HEK293 (cell line): Measurements from ENCODE around the gene PLB1.

Source experiments
- CTCF ChIA-PET: fragments of 350-600 bp; formaldehyde crosslinking; extraction: SDS; loops from one replicate; lab custom pipeline; 2021; ENCODE audit warnings: antibody characterized with exemption; lab: Yijun Ruan, JAX
- POLR2A ChIA-PET: fragments of 300-600 bp; formaldehyde crosslinking; extraction: SDS; loops from one replicate; lab custom pipeline; 2020; ENCODE audit warnings: antibody characterized with exemption, inconsistent platforms; lab: Yijun Ruan, JAX
- H3K27ac ChIP-seq: fragments of 200-500 bp; sonication (Bioruptor generic); 2 replicates; pipeline ENCODE4 v1.5.1; 2014; ENCODE audit warnings: low read depth, low read length, control low read depth, inconsistent platforms; ENCODE audit errors: extremely low read depth
- H3K36me3 ChIP-seq, 2 experiments: fragments of 200-500 bp in 1 of 2; sonication (Bioruptor generic) in 1 of 2; 1 replicate in 1 of 2; 2 replicates in 1 of 2; pipeline ENCODE4 v1.5.1; 2014 to 2017; ENCODE audit warnings: inconsistent platforms in 2 of 2, low read length in 2 of 2; ENCODE audit not compliant: control insufficient read depth in 2 of 2, insufficient read depth in 1 of 2
- H3K4me1 ChIP-seq: fragments of 200-500 bp; sonication (Bioruptor generic); 2 replicates; pipeline ENCODE4 v1.5.1; 2014; ENCODE audit warnings: mild to moderate bottlenecking, low read length, inconsistent platforms; ENCODE audit not compliant: control insufficient read depth, insufficient read depth
- H3K4me3 ChIP-seq: 2 replicates; pipeline ENCODE4 v1.5.1; 2011; ENCODE audit warnings: low read depth, mild to moderate bottlenecking, control low read depth, low read length, moderate library complexity
- H3K9me3 ChIP-seq: fragments of 200-500 bp; sonication (Bioruptor generic); 2 replicates; pipeline ENCODE4 v1.5.1; 2014; ENCODE audit warnings: low read depth, low read length, inconsistent platforms; ENCODE audit not compliant: control insufficient read depth, insufficient read depth
- BCL11A ChIP-seq: fragments of 450-650 bp; formaldehyde crosslinking; IDR thresholded peaks from 2 replicates; pipeline ENCODE4 v1.5.1; 2016; ENCODE audit warnings: low read depth, missing biosample characterization, missing genetic modification characterization
- CTCF ChIP-seq: fragments of 450-650 bp; formaldehyde crosslinking; IDR thresholded peaks from 2 replicates; pipeline ENCODE4 v1.5.1; 2016; ENCODE audit warnings: missing biosample characterization, missing genetic modification characterization
- HOXD13 ChIP-seq: sonication (generic); formaldehyde crosslinking; IDR thresholded peaks from 2 replicates; pipeline ENCODE4 v1.8.0; 2022; ENCODE audit warnings: missing genetic modification reagents, borderline replicate concordance
- KLF10 ChIP-seq: fragments of 450-650 bp; IDR thresholded peaks from 2 replicates; pipeline ENCODE4 v1.5.1; 2018; ENCODE audit warnings: missing biosample characterization, mild to moderate bottlenecking, missing genetic modification characterization
- PRDM1 ChIP-seq: fragments of 450-650 bp; formaldehyde crosslinking; IDR thresholded peaks from 2 replicates; pipeline ENCODE4; 2016; ENCODE audit warnings: missing biosample characterization, missing genetic modification characterization
- PRDM10 ChIP-seq: fragments of 450-650 bp; formaldehyde crosslinking; IDR thresholded peaks from 2 replicates; pipeline ENCODE4 v1.5.1; 2016; ENCODE audit warnings: missing biosample characterization, missing genetic modification characterization
- RBAK ChIP-seq: fragments of 450-650 bp; formaldehyde crosslinking; IDR thresholded peaks from 2 replicates; pipeline ENCODE4 v1.5.1; 2016; ENCODE audit warnings: missing biosample characterization, missing genetic modification characterization
- SP3 ChIP-seq: fragments of 450-650 bp; formaldehyde crosslinking; IDR thresholded peaks from 2 replicates; pipeline ENCODE4 v1.5.1; 2016; ENCODE audit warnings: missing biosample characterization, missing genetic modification characterization
- SP7 ChIP-seq: fragments of 450-650 bp; formaldehyde crosslinking; IDR thresholded peaks from 2 replicates; pipeline ENCODE4 v1.5.1; 2016; ENCODE audit warnings: missing biosample characterization, missing genetic modification characterization
- ZBTB17 ChIP-seq: fragments of 450-650 bp; formaldehyde crosslinking; IDR thresholded peaks from 2 replicates; pipeline ENCODE4 v1.5.1; 2016; ENCODE audit warnings: missing biosample characterization, missing genetic modification characterization
- ZBTB21 ChIP-seq: fragments of 450-650 bp; formaldehyde crosslinking; IDR thresholded peaks from 2 replicates; pipeline ENCODE4 v1.5.1; 2017; ENCODE audit warnings: missing biosample characterization, missing genetic modification characterization
- ZNF132 ChIP-seq: fragments of 450-650 bp; formaldehyde crosslinking; IDR thresholded peaks from 2 replicates; pipeline ENCODE4 v1.5.1; 2017; ENCODE audit warnings: missing biosample characterization, missing genetic modification characterization, borderline replicate concordance
- ZNF155 ChIP-seq: fragments of 450-650 bp; formaldehyde crosslinking; IDR thresholded peaks from 2 replicates; pipeline ENCODE4 v1.5.1; 2016; ENCODE audit warnings: missing biosample characterization, missing genetic modification characterization
- ZNF214 ChIP-seq: fragments of 450-650 bp; formaldehyde crosslinking; IDR thresholded peaks from 2 replicates; pipeline ENCODE4 v1.5.1; 2017; ENCODE audit warnings: missing biosample characterization, mild to moderate bottlenecking, missing genetic modification characterization, borderline replicate concordance
- ZNF223 ChIP-seq: fragments of 450-650 bp; formaldehyde crosslinking; IDR thresholded peaks from 2 replicates; pipeline ENCODE4 v1.5.1; 2016; ENCODE audit warnings: missing biosample characterization, missing genetic modification characterization
- ZNF23 ChIP-seq: fragments of 450-650 bp; formaldehyde crosslinking; IDR thresholded peaks from 2 replicates; pipeline ENCODE4 v1.5.1; 2016; ENCODE audit warnings: missing biosample characterization, missing genetic modification characterization, borderline replicate concordance
- ZNF24 ChIP-seq: fragments of 450-650 bp; formaldehyde crosslinking; IDR thresholded peaks from 2 replicates; pipeline ENCODE4 v1.5.1; 2016; ENCODE audit warnings: missing biosample characterization, missing genetic modification characterization
- ZNF335 ChIP-seq: fragments of 450-650 bp; formaldehyde crosslinking; conservative IDR thresholded peaks from 2 replicates; pipeline ENCODE4 v1.5.1; 2016; ENCODE audit warnings: missing biosample characterization, missing genetic modification characterization
- ZNF362 ChIP-seq: fragments of 450-650 bp; formaldehyde crosslinking; IDR thresholded peaks from 2 replicates; pipeline ENCODE4 v1.5.1; 2016; ENCODE audit warnings: missing biosample characterization, missing genetic modification characterization
- ZNF394 ChIP-seq: fragments of 450-650 bp; formaldehyde crosslinking; IDR thresholded peaks from 2 replicates; pipeline ENCODE4 v1.5.1; 2016; ENCODE audit warnings: missing biosample characterization, missing genetic modification characterization, mild to moderate bottlenecking, moderate library complexity, borderline replicate concordance
- ZNF488 ChIP-seq: fragments of 450-650 bp; formaldehyde crosslinking; IDR thresholded peaks from 2 replicates; pipeline ENCODE4 v1.5.1; 2016; ENCODE audit warnings: missing biosample characterization, missing genetic modification characterization
- ZNF501 ChIP-seq: fragments of 450-650 bp; formaldehyde crosslinking; IDR thresholded peaks from 2 replicates; pipeline ENCODE4 v1.5.1; 2016; ENCODE audit warnings: missing biosample characterization, missing genetic modification characterization
- ZNF600 ChIP-seq: fragments of 450-650 bp; formaldehyde crosslinking; IDR thresholded peaks from 2 replicates; pipeline ENCODE4 v1.5.1; 2016; ENCODE audit warnings: missing biosample characterization, missing genetic modification characterization
- ZNF660 ChIP-seq: fragments of 450-650 bp; IDR thresholded peaks from 2 replicates; pipeline ENCODE4 v1.5.1; 2018; ENCODE audit warnings: missing biosample characterization, mild to moderate bottlenecking, missing genetic modification characterization
- ZNF707 ChIP-seq: fragments of 450-650 bp; formaldehyde crosslinking; IDR thresholded peaks from 2 replicates; pipeline ENCODE4 v1.5.1; 2016; ENCODE audit warnings: missing biosample characterization, missing genetic modification characterization
- ZNF776 ChIP-seq: fragments of 450-650 bp; formaldehyde crosslinking; IDR thresholded peaks from 2 replicates; pipeline ENCODE4 v1.5.0; 2017; ENCODE audit warnings: missing biosample characterization, missing genetic modification characterization, borderline replicate concordance
- ZSCAN30 ChIP-seq: fragments of 450-650 bp; IDR thresholded peaks from 2 replicates; pipeline ENCODE4 v1.5.1; 2018; ENCODE audit warnings: missing biosample characterization, mild to moderate bottlenecking, missing genetic modification characterization, moderate library complexity
- ZSCAN5A ChIP-seq: fragments of 450-650 bp; formaldehyde crosslinking; IDR thresholded peaks from 2 replicates; pipeline ENCODE4 v1.5.1; 2016; ENCODE audit warnings: missing biosample characterization, missing genetic modification characterization

PLB1 gene

GRCh38 chr2:28658369-28658768 is 162.5 kb downstream of the PLB1 start:
- H3K36me3 ChIP-seq = no peaks in the 10 kb centered on the region
- H3K9me3 ChIP-seq = no peaks in the 10 kb centered on the region
- 0 out of 2 replicates have a peak, but pooled peaks cover 6% of the 10 kb centered on the region for H3K4me1 ChIP-seq
- no peak overlapping the region for H3K27ac ChIP-seq
- H3K4me3 ChIP-seq = no peak overlapping the region
- POLR2A ChIA-PET = no interaction called here
- CTCF ChIA-PET = no interaction called here
- TF ChIP-seq ZNF362 (tag by site-specific recombination) = peak; percentile 76; the same call in 1 of the 2 replicates
- no peak for TF ChIP-seq ZNF501
- no peak for TF ChIP-seq ZSCAN5A (tag by site-specific recombination)
- TF ChIP-seq ZNF776 (tag by site-specific recombination) = no peak
- TF ChIP-seq ZNF155 (tag by site-specific recombination) = no peak
- TF ChIP-seq ZNF223 = no peak
- no peak for TF ChIP-seq ZNF488 (tag by site-specific recombination)
- TF ChIP-seq ZNF660 = no peak
- no peak for TF ChIP-seq ZNF23 (tag by site-specific recombination)
- TF ChIP-seq PRDM10 (tag by site-specific recombination) = peak; percentile 72
- TF ChIP-seq ZBTB21 (tag by site-specific recombination) = peak; percentile 32; the same call in 1 of the 2 replicates
- peak; percentile 89 for TF ChIP-seq PRDM1
- TF ChIP-seq KLF10 = no peak
- no peak for TF ChIP-seq HOXD13
- no peak for TF ChIP-seq ZNF707 (tag by site-specific recombination)
- no peak for TF ChIP-seq ZNF24 (tag by site-specific recombination)
- 0 out of 2 replicates have a peak, but pooled peaks have one; percentile 29 for TF ChIP-seq SP7 (tag by site-specific recombination)
- peak; percentile 18; the same call in 1 of the 2 replicates for TF ChIP-seq ZNF600 (tag by site-specific recombination)
- TF ChIP-seq ZNF214 (tag by site-specific recombination) = no peak
- TF ChIP-seq ZNF335 (tag by site-specific recombination) = 0 out of 2 replicates have a peak, but pooled peaks have one; percentile 21
- no peak for TF ChIP-seq ZNF394 (tag by site-specific recombination)
- TF ChIP-seq ZSCAN30 (tag by site-specific recombination) = no peak
- no peak for TF ChIP-seq BCL11A
- TF ChIP-seq SP3 (tag by site-specific recombination) = no peak
- no peak for TF ChIP-seq RBAK (tag by site-specific recombination)
- TF ChIP-seq CTCF (tag by site-specific recombination) = no peak
- peak; percentile 60 for TF ChIP-seq ZBTB17
- no peak for TF ChIP-seq ZNF132
